ENCODE results near the gene MGAM2. TPM values are rescaled to one million over a fixed set of nuclear protein-coding genes. Genes with fewer than 3 reads are reported as not detected.

MGAM2 gene
- total and polyA plus RNA-seq, 2 experiments from 2014 or later = 0.07 TPM; not detected in 1

GRCh38 chr7:142091961-142092360 is 19.6 kb upstream of the MGAM2 start:
- H3K27me3 Mint-ChIP-seq (ENCODE audit: insufficient read depth, low read depth, poor library complexity) = peaks cover 4% of the 10 kb centered on the region
- DNase-seq (ENCODE audit: low spot score) (no peak), ATAC-seq (no peak)
- Histone ChIP-seq H3K27me3 (ENCODE audit: insufficient read depth) (no peaks in the 10 kb centered on the region), H4K20me1 (replicated peaks; ENCODE audit: insufficient read depth) (no peaks in the 10 kb centered on the region), H2AFZ (no peak overlapping the region), H3K4me1 (ENCODE audit: insufficient read depth) (no peaks in the 10 kb centered on the region), H3K27ac (ENCODE audit: low read depth) (no peak overlapping the region), H3F3A (replicated peaks; ENCODE audit: low read depth) (no peaks in the 10 kb centered on the region), H3K4me3 (no peak overlapping the region), H3K9me2 (ENCODE audit: insufficient read depth) (no peaks in the 10 kb centered on the region), H3K79me2 (replicated peaks; ENCODE audit: insufficient read depth) (no peaks in the 10 kb centered on the region), H3K4me2 (no peak overlapping the region), H3K36me3 (ENCODE audit: insufficient read depth) (no peaks in the 10 kb centered on the region)
- no peaks in the 10 kb centered on the region for H3K9me3 Mint-ChIP-seq
- no peak overlapping the region for H3K4me3 Mint-ChIP-seq
- H3K4me1 Mint-ChIP-seq = no peaks in the 10 kb centered on the region
- no peak overlapping the region for H3K27ac Mint-ChIP-seq
- TF ChIP-seq JUNB (IDR thresholded peaks at IDR 0.05; ENCODE audit: unreplicated experiment) = no peak
- no peaks in the 10 kb centered on the region for H3K36me3 Mint-ChIP-seq (ENCODE audit: low read depth)

GRCh38 chr7:142094861-142095260 is 16.7 kb upstream of the MGAM2 start:
- no peaks in the 10 kb centered on the region for H3K79me2 ChIP-seq (replicated peaks; ENCODE audit: insufficient read depth)
- no peaks in the 10 kb centered on the region for H3K36me3 ChIP-seq (ENCODE audit: insufficient read depth)
- H3K9me3 Mint-ChIP-seq = no peaks in the 10 kb centered on the region
- no peak overlapping the region for H3K27ac ChIP-seq (ENCODE audit: low read depth)
- no peak for TF ChIP-seq CREB1 (CRISPR knock-in tag; IDR thresholded peaks at IDR 0.05; ENCODE audit: low read depth)
- TF ChIP-seq ZNF331 (CRISPR knock-in tag; IDR thresholded peaks at IDR 0.05; ENCODE audit: low read depth) = no peak
- no peak for TF ChIP-seq ZNF462 (CRISPR knock-in tag; IDR thresholded peaks at IDR 0.05)
- no peak for TF ChIP-seq JUNB (IDR thresholded peaks at IDR 0.05; ENCODE audit: unreplicated experiment)
- no peak for TF ChIP-seq EZH2 (IDR thresholded peaks at IDR 0.05; ENCODE audit: low read depth, unreplicated experiment)
- no peak for TF ChIP-seq EZH2phosphoT487 (IDR thresholded peaks at IDR 0.05; ENCODE audit: unreplicated experiment)
- no peak for DNase-seq (ENCODE audit: low spot score)
- H3K4me3 Mint-ChIP-seq = no peak overlapping the region
- H3K36me3 Mint-ChIP-seq (ENCODE audit: low read depth) = no peaks in the 10 kb centered on the region
- H3K4me1 ChIP-seq (ENCODE audit: insufficient read depth) = no peaks in the 10 kb centered on the region
- ATAC-seq = no peak
- H3K27me3 ChIP-seq (ENCODE audit: insufficient read depth) = no peaks in the 10 kb centered on the region
- H3K27ac Mint-ChIP-seq = no peak overlapping the region
- no peak overlapping the region for H2AFZ ChIP-seq
- H4K20me1 ChIP-seq (replicated peaks; ENCODE audit: insufficient read depth) = no peaks in the 10 kb centered on the region
- H3K4me2 ChIP-seq = no peak overlapping the region
- no peak overlapping the region for H3K4me3 ChIP-seq
- no peaks in the 10 kb centered on the region for H3K4me1 Mint-ChIP-seq
- no peaks in the 10 kb centered on the region for H3F3A ChIP-seq (replicated peaks; ENCODE audit: low read depth)
- H3K27me3 Mint-ChIP-seq (ENCODE audit: insufficient read depth, low read depth, poor library complexity) = peaks cover 4% of the 10 kb centered on the region
- H3K9me2 ChIP-seq (ENCODE audit: insufficient read depth) = no peaks in the 10 kb centered on the region
